GM12878 (cell line): ENCODE data around the gene HHLA2. TPM values are rescaled to one million over a fixed set of nuclear protein-coding genes. Genes with fewer than 3 reads are reported as not detected.
A peak's percentile ranks its signal among the peaks of the same experiment; 100 is the strongest.

Experiments
- BHLHE40 ChIP-seq, 2 experiments: fragments of 450-650 bp in 1 of 2; IDR thresholded peaks; 2 replicates each; pipeline ENCODE4 v1.6.1; 2011 to 2017; ENCODE audit warnings: low read depth in 2 of 2, borderline replicate concordance in 1 of 2, improper control_type of control experiment in 1 of 2, low read length in 1 of 2, mild to moderate bottlenecking in 1 of 2
- CBX5 ChIP-seq: sonication (generic); IDR thresholded peaks from 2 replicates; pipeline ENCODE4 v1.6.1; 2016; ENCODE audit warnings: low read depth, moderate library complexity, mild to moderate bottlenecking, inconsistent platforms
- DPF2 ChIP-seq: fragments of 450-650 bp; IDR thresholded peaks from 2 replicates; pipeline ENCODE4 v1.6.1; 2017; ENCODE audit warnings: mild to moderate bottlenecking
- IKZF2 ChIP-seq, 2 experiments: fragments of 450-650 bp; IDR thresholded peaks; 2 replicates each; pipeline ENCODE4 v1.6.1; 2017; ENCODE audit warnings: mild to moderate bottlenecking in 2 of 2, moderate library complexity in 2 of 2
- KAT2A ChIP-seq: conservative IDR thresholded peaks from 2 replicates; pipeline ENCODE4 v1.6.1; 2011; ENCODE audit warnings: low read depth, low read length; ENCODE audit not compliant: control insufficient read depth
- LARP7 ChIP-seq: fragments of 450-650 bp; IDR thresholded peaks from 2 replicates; pipeline ENCODE4 v1.6.1; 2017; ENCODE audit warnings: mild to moderate bottlenecking
- MEF2A ChIP-seq: IDR thresholded peaks from 2 replicates; pipeline ENCODE4 v1.6.1; 2011; ENCODE audit warnings: low read depth, mild to moderate bottlenecking, low read length, moderate library complexity; ENCODE audit not compliant: insufficient read depth
- PAX8 ChIP-seq: fragments of 450-650 bp; IDR thresholded peaks from 2 replicates; pipeline ENCODE4 v1.6.1; 2017; ENCODE audit warnings: mild to moderate bottlenecking, moderate library complexity
- PBX3 ChIP-seq: IDR thresholded peaks from 2 replicates; pipeline ENCODE4 v1.6.1; 2011; ENCODE audit warnings: mild to moderate bottlenecking, low read depth, low read length, moderate library complexity; ENCODE audit not compliant: insufficient replicate concordance
- PML ChIP-seq: IDR thresholded peaks from 2 replicates; pipeline ENCODE4 v1.6.1; 2012; ENCODE audit warnings: low read length, inconsistent platforms
- POLR2AphosphoS2 ChIP-seq: IDR thresholded peaks from 2 replicates; pipeline ENCODE4 v1.6.1; 2011; ENCODE audit warnings: low read depth, mild to moderate bottlenecking, low read length, improper control_type of control experiment, moderate library complexity
- POU2F2 ChIP-seq: IDR thresholded peaks from 3 replicates; pipeline ENCODE4 v1.6.1; 2011; ENCODE audit warnings: low read depth, mild to moderate bottlenecking, low read length, borderline replicate concordance
- RAD21 ChIP-seq: IDR thresholded peaks from 2 replicates; pipeline ENCODE4 v1.6.1; 2011; ENCODE audit warnings: mild to moderate bottlenecking, low read depth, low read length, moderate library complexity; ENCODE audit not compliant: insufficient read depth
- SMC3 ChIP-seq: IDR thresholded peaks from 2 replicates; pipeline ENCODE4 v1.6.1; 2011; ENCODE audit warnings: low read length, improper control_type of control experiment, borderline replicate concordance
- SP1 ChIP-seq: IDR thresholded peaks from one replicate; pipeline ENCODE4 v1.6.1; 2011; ENCODE audit warnings: low read depth, low read length
- STAT1 ChIP-seq: fragments of 450-650 bp; conservative IDR thresholded peaks from 2 replicates; pipeline ENCODE4 v1.6.1; 2014; ENCODE audit warnings: antibody characterized with exemption, mild to moderate bottlenecking
- USF2 ChIP-seq: IDR thresholded peaks from 2 replicates; pipeline ENCODE4 v1.6.1; 2011; ENCODE audit warnings: low read depth, low read length, improper control_type of control experiment, borderline replicate concordance
- YY1 ChIP-seq: IDR thresholded peaks from 2 replicates; pipeline ENCODE4 v1.6.1; 2011; ENCODE audit warnings: low read depth, mild to moderate bottlenecking, low read length
- ZBTB11 ChIP-seq: fragments of 450-650 bp; formaldehyde crosslinking; IDR thresholded peaks from 2 replicates; pipeline ENCODE4 v1.5.0; 2022; ENCODE audit warnings: mild to moderate bottlenecking, missing genetic modification characterization
- ZZZ3 ChIP-seq: IDR thresholded peaks from 2 replicates; pipeline ENCODE4 v1.6.1; 2011; ENCODE audit warnings: low read depth; ENCODE audit not compliant: control insufficient read depth, insufficient read length
- polyA plus RNA-seq, 11 experiments: library from polyadenylated mRNA; depleted of rRNA in 4 of 11; unstranded in 6 of 11; stranded (reverse) in 5 of 11; fragments of >200 nt; fragmentation: Nextera tagmentation in 4 of 11; fragmentation: Illumina TruSeq in 1 of 11; extraction: Ambion mirVana in 4 of 11; extraction: Trizol in 1 of 11; gene quantifications; 1 replicate in 1 of 11; 2 replicates in 10 of 11; pipeline versions ENCODE4 v1.2.1 to v1.2.3, GENCODE V29; 2011 to 2016; ENCODE audit warnings: inconsistent platforms in 2 of 11, missing spikeins in 2 of 11, low read depth in 1 of 11
- total RNA-seq, 4 experiments: library from RNA; depleted of rRNA in 3 of 4; stranded (reverse); fragments of >200 nt in 3 of 4; fragmentation: Illumina TruSeq in 1 of 4; extraction: Trizol in 1 of 4; gene quantifications; 2 replicates each; pipeline versions ENCODE4 v1.2.1 to v1.2.3, GENCODE V29; 2013 to 2021
- TF ChIP-seq, protein P1 (sequence below): IDR thresholded peaks from 2 replicates; pipeline ENCODE4 v1.6.1; 2011; ENCODE audit warnings: borderline replicate concordance, low read depth, mild to moderate bottlenecking, moderate library complexity, low read length; ENCODE audit not compliant: insufficient read depth, poor library complexity, severe bottlenecking
- TF ChIP-seq, protein P2 (sequence below): IDR thresholded peaks from 2 replicates; pipeline ENCODE4 v1.6.1; 2012; ENCODE audit warnings: low read depth, low read length, improper control_type of control experiment

Gene HHLA2
- total and polyA plus RNA-seq, 10 of the 15 experiments (the other 5 are each of a cell fraction or from before 2014, with no cell fraction given), result 0.11 to 1.3 (median 0.28) TPM; not detected in 1

DNA sequence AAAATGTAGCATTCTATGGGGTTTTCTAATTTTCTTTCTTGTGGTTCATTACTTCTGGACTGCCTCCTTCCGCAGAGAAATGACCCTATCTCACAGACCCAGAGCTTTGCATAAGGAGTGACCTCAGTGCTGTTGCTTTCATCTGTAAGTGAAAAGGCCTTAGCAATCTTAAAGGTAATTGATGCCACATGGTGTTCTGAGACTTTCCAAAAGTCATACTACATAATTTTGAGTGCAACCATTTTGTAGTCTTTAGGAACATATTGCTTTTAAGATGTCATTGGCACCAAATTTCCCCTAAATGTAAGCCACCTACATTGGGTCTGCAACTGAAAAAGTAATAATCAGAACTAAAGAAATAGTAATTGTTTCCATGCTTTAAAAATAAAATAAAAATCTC, 9.2 kb upstream of the HHLA2 start (continued):
- TF ChIP-seq USF2 (no peak), SP1 (no peak), POLR2AphosphoS2 (no peak), PML (no peak), YY1 (peak; percentile 46; the same call in 1 of the 2 replicates), CBX5 (no peak), SMC3 (no peak), MEF2A (no peak), RAD21 (0 out of 2 replicates have a peak, but pooled peaks have one; percentile 3), DPF2 (no peak), BHLHE40 (IDR thresholded peaks at IDR 0.05; ENCODE audit: borderline replicate concordance in 1 of 2, low read depth in 2 of 2, low read length in 1 of 2) (no peak), STAT1 (no peak), IKZF2 (IDR thresholded peaks at IDR 0.05) (peak in 1 of 2 experiments; percentile 9; a peak in 1 of 4 replicates), LARP7 (no peak), PBX3 (no peak), KAT2A (no peak), POU2F2 (peak; percentile 81; the same call in 1 of the 3 replicates), ZBTB11 (no peak), ZZZ3 (no peak), PAX8 (no peak)
- TF ChIP-seq, protein P1, sequence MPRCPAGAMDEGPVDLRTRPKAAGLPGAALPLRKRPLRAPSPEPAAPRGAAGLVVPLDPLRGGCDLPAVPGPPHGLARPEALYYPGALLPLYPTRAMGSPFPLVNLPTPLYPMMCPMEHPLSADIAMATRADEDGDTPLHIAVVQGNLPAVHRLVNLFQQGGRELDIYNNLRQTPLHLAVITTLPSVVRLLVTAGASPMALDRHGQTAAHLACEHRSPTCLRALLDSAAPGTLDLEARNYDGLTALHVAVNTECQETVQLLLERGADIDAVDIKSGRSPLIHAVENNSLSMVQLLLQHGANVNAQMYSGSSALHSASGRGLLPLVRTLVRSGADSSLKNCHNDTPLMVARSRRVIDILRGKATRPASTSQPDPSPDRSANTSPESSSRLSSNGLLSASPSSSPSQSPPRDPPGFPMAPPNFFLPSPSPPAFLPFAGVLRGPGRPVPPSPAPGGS, result peak; percentile 68
- TF ChIP-seq, protein P2, sequence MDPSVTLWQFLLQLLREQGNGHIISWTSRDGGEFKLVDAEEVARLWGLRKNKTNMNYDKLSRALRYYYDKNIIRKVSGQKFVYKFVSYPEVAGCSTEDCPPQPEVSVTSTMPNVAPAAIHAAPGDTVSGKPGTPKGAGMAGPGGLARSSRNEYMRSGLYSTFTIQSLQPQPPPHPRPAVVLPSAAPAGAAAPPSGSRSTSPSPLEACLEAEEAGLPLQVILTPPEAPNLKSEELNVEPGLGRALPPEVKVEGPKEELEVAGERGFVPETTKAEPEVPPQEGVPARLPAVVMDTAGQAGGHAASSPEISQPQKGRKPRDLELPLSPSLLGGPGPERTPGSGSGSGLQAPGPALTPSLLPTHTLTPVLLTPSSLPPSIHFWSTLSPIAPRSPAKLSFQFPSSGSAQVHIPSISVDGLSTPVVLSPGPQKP, result no peak
